ENCODE measurements around the gene SH2D1B.

GRCh38 chr1:162388083-162388594 is 23.8 kb downstream of the SH2D1B start:
- TF ChIP-seq, protein P1, sequence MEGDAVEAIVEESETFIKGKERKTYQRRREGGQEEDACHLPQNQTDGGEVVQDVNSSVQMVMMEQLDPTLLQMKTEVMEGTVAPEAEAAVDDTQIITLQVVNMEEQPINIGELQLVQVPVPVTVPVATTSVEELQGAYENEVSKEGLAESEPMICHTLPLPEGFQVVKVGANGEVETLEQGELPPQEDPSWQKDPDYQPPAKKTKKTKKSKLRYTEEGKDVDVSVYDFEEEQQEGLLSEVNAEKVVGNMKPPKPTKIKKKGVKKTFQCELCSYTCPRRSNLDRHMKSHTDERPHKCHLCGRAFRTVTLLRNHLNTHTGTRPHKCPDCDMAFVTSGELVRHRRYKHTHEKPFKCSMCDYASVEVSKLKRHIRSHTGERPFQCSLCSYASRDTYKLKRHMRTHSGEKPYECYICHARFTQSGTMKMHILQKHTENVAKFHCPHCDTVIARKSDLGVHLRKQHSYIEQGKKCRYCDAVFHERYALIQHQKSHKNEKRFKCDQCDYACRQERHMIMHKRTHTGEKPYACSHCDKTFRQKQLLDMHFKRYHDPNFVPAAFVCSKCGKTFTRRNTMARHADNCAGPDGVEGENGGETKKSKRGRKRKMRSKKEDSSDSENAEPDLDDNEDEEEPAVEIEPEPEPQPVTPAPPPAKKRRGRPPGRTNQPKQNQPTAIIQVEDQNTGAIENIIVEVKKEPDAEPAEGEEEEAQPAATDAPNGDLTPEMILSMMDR (IDR thresholded peaks at IDR 0.05; ENCODE audit: poor library complexity), result no peak
- TF ChIP-seq EZH2 (IDR thresholded peaks at IDR 0.05; ENCODE audit: borderline replicate concordance), result no peak

Data from hepatocyte (in vitro differentiated cells).